Thymus (tissue), 11 donors: ENCODE data around the gene NUP42. TPM values are rescaled to one million over a fixed set of nuclear protein-coding genes. Genes with fewer than 3 reads are reported as not detected.

Experiments
- DNase-seq, 9 donors: peaks; one replicate each; pipeline ENCODE4 v3.0.0-alpha.2; 2013; ENCODE audit warnings: low spot score in 9 of 9, low read depth in 6 of 9, missing footprints in 1 of 9
- H3K27ac ChIP-seq, 2 donors: one replicate each; pipeline ENCODE4 v1.5.1; 2013; ENCODE audit warnings: control low read depth in 1 of 2, low read depth in 1 of 2, low read length in 1 of 2, mild to moderate bottlenecking in 1 of 2, moderate library complexity in 1 of 2
- H3K27me3 ChIP-seq, 2 donors: one replicate each; pipeline ENCODE4 v1.5.1; 2013; ENCODE audit warnings: low read length in 1 of 2; ENCODE audit not compliant: control insufficient read depth in 2 of 2, insufficient read depth in 1 of 2
- H3K36me3 ChIP-seq, 2 donors: one replicate each; pipeline ENCODE4 v1.5.1; 2013; ENCODE audit warnings: low read length in 1 of 2, mild to moderate bottlenecking in 1 of 2, moderate library complexity in 1 of 2; ENCODE audit not compliant: control insufficient read depth in 2 of 2, insufficient read depth in 2 of 2
- H3K4me1 ChIP-seq, 2 donors: one replicate each; pipeline ENCODE4 v1.5.1; 2013; ENCODE audit warnings: low read length in 2 of 2; ENCODE audit not compliant: control insufficient read depth in 2 of 2, insufficient read depth in 2 of 2
- H3K4me3 ChIP-seq, 2 donors: one replicate each; pipeline ENCODE4 v1.5.1; 2013; ENCODE audit warnings: low read length in 2 of 2, control low read depth in 1 of 2, mild to moderate bottlenecking in 1 of 2
- H3K9me3 ChIP-seq, 2 donors: one replicate each; pipeline ENCODE4 v1.5.1; 2013; ENCODE audit warnings: low read length in 1 of 2, mild to moderate bottlenecking in 1 of 2; ENCODE audit not compliant: control insufficient read depth in 2 of 2, insufficient read depth in 1 of 2
- WGBS: extraction: QIAGEN DNeasy Blood & Tissue Kit; methylation state at CpG from one replicate; pipeline ENCODE4 v1.1.7; 2013; 5-methylcytosine and 5-hydroxymethylcytosine counted together
- polyA plus RNA-seq: library from polyadenylated mRNA; stranded (reverse); fragments of 200-250 nt; gene quantifications from one replicate; pipeline ENCODE4 v1.2.3, GENCODE V29; 2013
- total RNA-seq: library from RNA; stranded (reverse); fragments of 120-200 nt; gene quantifications from one replicate; pipeline ENCODE4 v1.2.4, GENCODE V29; 2013
- donor health status: healthy.

NUP42 gene
- total and polyA plus RNA-seq, 2 donors, result 52.0 to 53.8 TPM

GRCh38 chr7:23208316-23208715 is 26.5 kb downstream of the NUP42 start:
- Histone ChIP-seq H3K27ac (no peak overlapping the region), H3K4me1 (no peaks in the 10 kb centered on the region), H3K9me3 (no peaks in the 10 kb centered on the region), H3K4me3 (no peak overlapping the region), H3K27me3 (peaks cover 3 to 12% of the 10 kb centered on the region in 2 donors), H3K36me3 (no peaks in the 10 kb centered on the region)
- no peak for DNase-seq
- WGBS, result 85% methylated on average over 4 of the region's 4 CpGs

- no peaks in the 10 kb centered on the region for H3K36me3 ChIP-seq
- no peak overlapping the region for H3K27ac ChIP-seq
- peaks cover 3 to 12% of the 10 kb centered on the region in 2 donors for H3K27me3 ChIP-seq
- H3K9me3 ChIP-seq, result no peaks in the 10 kb centered on the region
- no peak for DNase-seq
- no peaks in the 10 kb centered on the region for H3K4me1 ChIP-seq
- H3K4me3 ChIP-seq, result no peak overlapping the region
- WGBS, result 68% methylated on average over 2 of the region's 2 CpGs
These were observed 28.7 kb downstream of the NUP42 start for GRCh38 chr7:23210506-23210905.

- no peaks in the 10 kb centered on the region for H3K4me1 ChIP-seq
- DNase-seq, result no peak
- 94% methylated on average over 11 of the region's 11 CpGs for WGBS
- H3K4me3 ChIP-seq, result no peak overlapping the region
- no peaks in the 10 kb centered on the region for H3K9me3 ChIP-seq
- H3K27ac ChIP-seq, result no peak overlapping the region
- no peaks in the 10 kb centered on the region for H3K36me3 ChIP-seq
- peaks cover 0 to 2% of the 10 kb centered on the region in 2 donors for H3K27me3 ChIP-seq
These were observed 29.7 kb downstream of the NUP42 start for GRCh38 chr7:23211589-23211988.

GRCh38 chr7:23212395-23212794 is 30.5 kb downstream of the NUP42 start:
- Histone ChIP-seq H3K4me1 (no peaks in the 10 kb centered on the region), H3K4me3 (no peak overlapping the region), H3K27ac (no peak overlapping the region), H3K27me3 (no peaks in the 10 kb centered on the region), H3K36me3 (no peaks in the 10 kb centered on the region), H3K9me3 (no peaks in the 10 kb centered on the region)
- 96% methylated on average over 2 of the region's 2 CpGs for WGBS
- DNase-seq, result no peak

GRCh38 chr7:23212841-23213240 is 31.0 kb downstream of the NUP42 start:
- H3K4me3 ChIP-seq, result no peak overlapping the region
- 88% methylated on average over 4 of the region's 4 CpGs for WGBS
- no peak for DNase-seq
- no peaks in the 10 kb centered on the region for H3K27me3 ChIP-seq
- no peak overlapping the region for H3K27ac ChIP-seq
- H3K36me3 ChIP-seq, result no peaks in the 10 kb centered on the region
- H3K9me3 ChIP-seq, result no peaks in the 10 kb centered on the region
- no peaks in the 10 kb centered on the region for H3K4me1 ChIP-seq

GRCh38 chr7:23213755-23214154 is 31.9 kb downstream of the NUP42 start:
- Histone ChIP-seq H3K9me3 (no peaks in the 10 kb centered on the region), H3K4me3 (no peak overlapping the region), H3K36me3 (no peaks in the 10 kb centered on the region), H3K27ac (no peak overlapping the region), H3K27me3 (no peaks in the 10 kb centered on the region), H3K4me1 (no peaks in the 10 kb centered on the region)
- 97% methylated on average over 11 of the region's 11 CpGs for WGBS
- no peak for DNase-seq

- H3K27me3 ChIP-seq, result no peaks in the 10 kb centered on the region
- no peaks in the 10 kb centered on the region for H3K9me3 ChIP-seq
- no peak overlapping the region for H3K27ac ChIP-seq
- DNase-seq, result no peak
- no peaks in the 10 kb centered on the region for H3K4me1 ChIP-seq
- 97% methylated on average over 5 of the region's 5 CpGs for WGBS
- no peak overlapping the region for H3K4me3 ChIP-seq
- no peaks in the 10 kb centered on the region for H3K36me3 ChIP-seq
These were observed 32.6 kb downstream of the NUP42 start for GRCh38 chr7:23214423-23214822.

- H3K36me3 ChIP-seq, result no peaks in the 10 kb centered on the region
- WGBS, result 98% methylated on average over 3 of the region's 6 CpGs
- no peak for DNase-seq
- no peaks in the 10 kb centered on the region for H3K4me1 ChIP-seq
- no peak overlapping the region for H3K27ac ChIP-seq
- no peak overlapping the region for H3K4me3 ChIP-seq
- H3K27me3 ChIP-seq, result no peaks in the 10 kb centered on the region
- no peaks in the 10 kb centered on the region for H3K9me3 ChIP-seq
These were observed 33.1 kb downstream of the NUP42 start for GRCh38 chr7:23214938-23215337.

GRCh38 chr7:23216021-23216420 is 34.2 kb downstream of the NUP42 start:
- WGBS, result 42% methylated on average over 2 of the region's 2 CpGs
- no peaks in the 10 kb centered on the region for H3K36me3 ChIP-seq
- no peak overlapping the region for H3K27ac ChIP-seq
- peaks cover 0 to 2% of the 10 kb centered on the region in 2 donors for H3K4me1 ChIP-seq
- no peaks in the 10 kb centered on the region for H3K9me3 ChIP-seq
- no peak overlapping the region for H3K4me3 ChIP-seq
- no peak for DNase-seq
- no peaks in the 10 kb centered on the region for H3K27me3 ChIP-seq

GRCh38 chr7:23218196-23218595 is 36.3 kb downstream of the NUP42 start:
- WGBS, result 81% methylated on average over 3 of the region's 3 CpGs
- H3K4me3 ChIP-seq, result no peak overlapping the region
- H3K27ac ChIP-seq, result no peak overlapping the region
- H3K36me3 ChIP-seq, result no peaks in the 10 kb centered on the region
- no peaks in the 10 kb centered on the region for H3K9me3 ChIP-seq
- H3K27me3 ChIP-seq, result no peaks in the 10 kb centered on the region
- no peak for DNase-seq
- H3K4me1 ChIP-seq, result peaks cover 0 to 6% of the 10 kb centered on the region in 2 donors
